Upper lobe of left lung (tissue), 6 donors: ENCODE results near the gene ACAT2. TPM values are rescaled to one million over a fixed set of nuclear protein-coding genes. Genes with fewer than 3 reads are reported as not detected.
"Not testable (repeated sequence)": the region's sequence is repeated elsewhere in the genome, so short reads cannot be mapped to it uniquely, and the experiment has no call there.

Experiments used
- ATAC-seq, 2 donors: fragments of 200-7000 bp; cut with Tn5 transposase; one replicate each; pipeline ENCODE4 v1.9.1; 2022; ENCODE audit warnings: mild to moderate bottlenecking in 2 of 2, moderate library complexity in 2 of 2; ENCODE audit not compliant: low FRiP score in 2 of 2
- DNase-seq, 2 donors: peaks; one replicate each; pipeline ENCODE4 v3.0.0-alpha.2; 2019 to 2020
- H3K27ac ChIP-seq, 4 donors: fragments of 200-600 bp; sonication (generic); one replicate each; pipeline ENCODE4 v1.5.1; 2016 to 2019
- H3K27me3 ChIP-seq, 4 donors: fragments of 200-600 bp; sonication (generic); one replicate each; pipeline ENCODE4 v1.5.1; 2017 to 2019
- H3K36me3 ChIP-seq, 4 donors: fragments of 200-600 bp; sonication (generic); one replicate each; pipeline ENCODE4 v1.5.1; 2016 to 2019
- H3K4me1 ChIP-seq, 4 donors: fragments of 200-600 bp; sonication (generic); one replicate each; pipeline ENCODE4 v1.5.1; 2018 to 2019
- H3K4me3 ChIP-seq, 4 donors: fragments of 200-600 bp; sonication (generic); one replicate each; pipeline ENCODE4 v1.5.1; 2017 to 2019; ENCODE audit warnings: mild to moderate bottlenecking in 2 of 4, moderate library complexity in 1 of 4
- H3K9me3 ChIP-seq, 4 donors: fragments of 200-600 bp; sonication (generic); one replicate each; pipeline ENCODE4 v1.5.1; 2018 to 2019
- EP300 ChIP-seq, 4 donors: sonication (generic); formaldehyde crosslinking; IDR thresholded peaks; one replicate each; pipeline ENCODE4 v1.5.1; 2017; ENCODE audit warnings: antibody characterized with exemption in 4 of 4, control low read depth in 2 of 4
- POLR2A ChIP-seq, 4 donors: fragments of 450-650 bp; IDR thresholded peaks; one replicate each; pipeline ENCODE4 v1.5.1; 2016 to 2017; ENCODE audit warnings: antibody characterized with exemption in 4 of 4, mild to moderate bottlenecking in 2 of 4
- POLR2AphosphoS5 ChIP-seq, 2 donors: sonication (generic); formaldehyde crosslinking; IDR thresholded peaks; one replicate each; pipeline ENCODE4 v1.5.1; 2017; ENCODE audit warnings: antibody characterized with exemption in 2 of 2
- WGBS, 2 donors: methylation state at CpG; one replicate each; pipeline ENCODE4 v1.1.5; 2017 to 2018; 5-methylcytosine and 5-hydroxymethylcytosine counted together
- total RNA-seq, 6 donors: library from RNA; depleted of rRNA in 4 of 6; stranded (reverse); fragments of >200 nt in 4 of 6; gene quantifications; one replicate each; pipeline versions ENCODE4 v1.1.0 to v1.2.1, GENCODE V29; 2016 to 2021
- TF ChIP-seq, protein P1 (sequence below), 6 experiments: fragments of 450-650 bp in 4 of 6; fragments of 200-600 bp in 2 of 6; sonication (generic) in 2 of 6; IDR thresholded peaks; one replicate each; pipeline ENCODE4 v1.5.1; 2016 to 2019; ENCODE audit warnings: antibody characterized with exemption in 6 of 6
- donor health status: DM: no; HTN: no; CAD: no; lungs with moderate emphysema.
- donor health status: DM: no; HTN: yes; CAD: no; lungs with severe emphysema.

ACAT2 gene
- total RNA-seq, 6 donors from 2014 or later, result 5.2 to 62.5 (median 30.5) TPM

DNA sequence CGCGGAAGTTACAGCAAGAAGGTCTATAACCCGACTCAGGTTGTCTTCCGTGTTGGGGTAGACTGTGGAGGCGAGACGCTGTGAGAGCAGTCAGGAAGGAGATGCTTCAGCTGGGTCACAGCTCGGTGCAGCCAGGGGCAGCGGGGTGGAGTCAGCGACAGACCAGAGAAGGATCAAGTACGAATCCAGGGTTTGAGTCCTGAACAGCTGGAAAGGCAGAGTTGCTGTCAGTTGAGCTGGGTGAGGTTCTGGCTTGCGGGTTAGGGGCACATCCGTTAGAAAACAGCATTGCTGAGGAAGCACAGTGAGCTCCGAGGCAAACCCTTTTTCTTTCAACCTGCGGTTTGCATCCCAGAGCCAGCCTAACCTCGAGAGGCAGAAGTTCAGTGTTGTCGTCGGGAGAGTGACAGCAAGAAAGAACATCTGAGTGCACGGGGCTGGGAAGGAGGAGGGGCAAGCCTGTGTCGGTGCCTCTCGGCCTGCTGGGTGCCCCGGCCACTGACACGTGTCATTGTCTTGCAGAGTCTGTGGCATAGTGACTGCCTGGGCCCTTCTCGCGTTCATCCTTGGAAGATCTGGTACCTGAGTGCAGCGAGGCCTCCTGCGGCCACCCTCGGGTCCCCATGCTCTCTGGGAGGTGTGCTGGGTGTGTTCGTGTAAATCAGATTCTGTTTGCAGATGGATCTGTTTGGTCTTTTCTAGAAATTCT lies 58.2 kb downstream of the ACAT2 start:
- Histone ChIP-seq H3K36me3 (no peaks in the 10 kb centered on the region), H3K27ac (no peak overlapping the region), H3K27me3 (no peaks in the 10 kb centered on the region), H3K4me3 (no peak overlapping the region), H3K9me3 (no peaks in the 10 kb centered on the region), H3K4me1 (peaks cover 0 to 3% (median 0%) of the 10 kb centered on the region in 4 donors)
- TF ChIP-seq EP300 (IDR thresholded peaks at IDR 0.05), result no peak
- TF ChIP-seq POLR2A (IDR thresholded peaks at IDR 0.05), result no peak
- TF ChIP-seq, protein P1, sequence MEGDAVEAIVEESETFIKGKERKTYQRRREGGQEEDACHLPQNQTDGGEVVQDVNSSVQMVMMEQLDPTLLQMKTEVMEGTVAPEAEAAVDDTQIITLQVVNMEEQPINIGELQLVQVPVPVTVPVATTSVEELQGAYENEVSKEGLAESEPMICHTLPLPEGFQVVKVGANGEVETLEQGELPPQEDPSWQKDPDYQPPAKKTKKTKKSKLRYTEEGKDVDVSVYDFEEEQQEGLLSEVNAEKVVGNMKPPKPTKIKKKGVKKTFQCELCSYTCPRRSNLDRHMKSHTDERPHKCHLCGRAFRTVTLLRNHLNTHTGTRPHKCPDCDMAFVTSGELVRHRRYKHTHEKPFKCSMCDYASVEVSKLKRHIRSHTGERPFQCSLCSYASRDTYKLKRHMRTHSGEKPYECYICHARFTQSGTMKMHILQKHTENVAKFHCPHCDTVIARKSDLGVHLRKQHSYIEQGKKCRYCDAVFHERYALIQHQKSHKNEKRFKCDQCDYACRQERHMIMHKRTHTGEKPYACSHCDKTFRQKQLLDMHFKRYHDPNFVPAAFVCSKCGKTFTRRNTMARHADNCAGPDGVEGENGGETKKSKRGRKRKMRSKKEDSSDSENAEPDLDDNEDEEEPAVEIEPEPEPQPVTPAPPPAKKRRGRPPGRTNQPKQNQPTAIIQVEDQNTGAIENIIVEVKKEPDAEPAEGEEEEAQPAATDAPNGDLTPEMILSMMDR (IDR thresholded peaks at IDR 0.05), result no peak
- no peak for TF ChIP-seq POLR2AphosphoS5 (IDR thresholded peaks at IDR 0.05)
- WGBS, 2 donors, result 47 to 65% methylated on average over 16 to 28 of the region's 28 CpGs
- DNase-seq, result peak in 1 of 2 donors; percentile 59
- no peak for ATAC-seq

- ATAC-seq (no peak), DNase-seq (no peak)
- no peak overlapping the region for H3K27ac ChIP-seq
- 54 to 81% methylated on average over 9 to 11 of the region's 11 CpGs for WGBS, 2 donors
- TF ChIP-seq POLR2AphosphoS5 (IDR thresholded peaks at IDR 0.05) (no peak), POLR2A (IDR thresholded peaks at IDR 0.05) (no peak), EP300 (IDR thresholded peaks at IDR 0.05) (no peak)
- TF ChIP-seq, protein P1 (IDR thresholded peaks at IDR 0.05), result no peak
- peaks cover 0 to 3% (median 0%) of the 10 kb centered on the region in 4 donors for H3K4me1 ChIP-seq
- H3K4me3 ChIP-seq, result no peak overlapping the region
- no peaks in the 10 kb centered on the region for H3K27me3 ChIP-seq
- no peaks in the 10 kb centered on the region for H3K9me3 ChIP-seq
- H3K36me3 ChIP-seq, result no peaks in the 10 kb centered on the region
Measured at GRCh38 chr6:159821122-159821521, 59.3 kb downstream of the ACAT2 start.

- Histone ChIP-seq H3K4me1 (peaks cover 0 to 3% (median 0%) of the 10 kb centered on the region in 4 donors), H3K27ac (no peak overlapping the region), H3K4me3 (no peak overlapping the region), H3K9me3 (no peaks in the 10 kb centered on the region), H3K36me3 (no peaks in the 10 kb centered on the region), H3K27me3 (no peaks in the 10 kb centered on the region)
- DNase-seq, result no peak
- WGBS, 2 donors, result 87 to 100% methylated on average over 1 to 10 of the region's 10 CpGs
- TF ChIP-seq EP300 (IDR thresholded peaks at IDR 0.05), result no peak
- TF ChIP-seq POLR2A (IDR thresholded peaks at IDR 0.05), result no peak
- TF ChIP-seq, protein P1 (IDR thresholded peaks at IDR 0.05), result no peak
- no peak for TF ChIP-seq POLR2AphosphoS5 (IDR thresholded peaks at IDR 0.05)
- no peak for ATAC-seq
Measured at GRCh38 chr6:159821726-159822125, 59.9 kb downstream of the ACAT2 start.

DNA sequence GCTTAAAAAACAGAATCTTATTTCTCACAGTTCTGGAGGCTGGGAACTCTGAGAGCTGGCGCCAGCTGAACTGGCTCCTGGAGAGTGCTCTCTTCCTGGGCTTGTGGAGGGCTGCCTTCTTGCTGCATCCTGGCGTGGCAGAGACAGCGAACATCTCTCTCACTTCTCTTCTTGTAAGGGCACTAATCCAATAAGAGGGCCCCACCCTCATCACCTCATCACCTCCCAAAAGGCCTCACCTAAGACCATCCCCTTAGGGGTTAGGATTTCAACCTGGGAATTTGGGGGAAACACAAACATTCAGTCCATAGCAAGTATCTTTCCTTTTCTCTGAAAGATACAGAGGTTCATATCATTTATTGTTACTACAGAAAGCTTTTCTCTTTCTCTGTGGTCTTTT lies 62.1 kb downstream of the ACAT2 start:
- no peak overlapping the region for H3K27ac ChIP-seq
- WGBS, 2 donors, result 87 to 96% methylated on average over 3 of the region's 3 CpGs
- no peaks in the 10 kb centered on the region for H3K36me3 ChIP-seq
- no peaks in the 10 kb centered on the region for H3K27me3 ChIP-seq
- no peak for DNase-seq
- ATAC-seq, result no peak
- no peak overlapping the region for H3K4me3 ChIP-seq
- H3K9me3 ChIP-seq, result no peaks in the 10 kb centered on the region
- peaks cover 0 to 3% (median 0%) of the 10 kb centered on the region in 4 donors for H3K4me1 ChIP-seq
- TF ChIP-seq POLR2A (IDR thresholded peaks at IDR 0.05) (no peak), POLR2AphosphoS5 (IDR thresholded peaks at IDR 0.05) (no peak), EP300 (IDR thresholded peaks at IDR 0.05) (no peak)
- TF ChIP-seq, protein P1 (IDR thresholded peaks at IDR 0.05), result no peak

DNA sequence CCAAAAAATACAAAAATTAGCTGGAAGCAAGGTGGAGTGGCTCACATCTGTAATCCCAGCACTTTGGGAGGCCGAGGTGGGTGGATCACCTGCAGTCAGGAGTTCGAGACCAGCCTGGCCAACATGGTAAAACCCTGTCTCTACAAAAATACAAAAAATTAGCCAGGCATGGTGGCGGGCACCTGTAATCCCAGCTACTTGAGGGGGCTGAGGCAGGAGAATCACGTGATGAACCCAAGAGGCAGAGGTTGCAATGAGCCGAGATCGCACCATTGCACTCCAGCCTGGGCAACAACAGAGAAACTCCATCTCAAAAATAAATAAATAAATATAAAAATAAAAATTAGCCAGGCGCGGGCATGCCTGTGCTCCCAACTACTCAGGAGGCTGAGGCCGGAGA lies 62.8 kb downstream of the ACAT2 start:
- not testable (repeated sequence) for H3K9me3 ChIP-seq, H3K36me3 ChIP-seq, H3K4me1 ChIP-seq, DNase-seq, H3K27me3 ChIP-seq, ATAC-seq, H3K4me3 ChIP-seq, H3K27ac ChIP-seq
- WGBS, 2 donors, result 93 to 97% methylated on average over 9 of the region's 9 CpGs
